ENCODE results near the gene BCR. TPM values are rescaled to one million over a fixed set of nuclear protein-coding genes. Genes with fewer than 3 reads are reported as not detected.

Gene BCR
- 48.0 TPM for total RNA-seq

GRCh38 chr22:23180301-23180892 lies at the start of gene BCR:
Gene BCR, plus strand, starts transcription at chr22:23180509. Its CDS starts 452 bp downstream, at chr22:23180961.

GRCh38 chr22:23144932-23145877 lies 35.1 kb upstream of the BCR start, which contains the start of gene RAB36:
Gene RAB36, plus strand, starts transcription at chr22:23145477. Its CDS starts 1,140 bp downstream, at chr22:23146617.

Small RNAs within 50 kb of the gene (small RNA-seq; reads per million reads assigned to genes)
- not detected for gene BCRP8
- gene RF00017: not detected
- not detected for gene RF00066
- not detected for gene RN7SL263P

Other genes with a start within 250 kb of the BCR start
- gene GNAZ, start 110.0 kb upstream of the BCR start, total RNA-seq: 120 TPM
- 6.9 TPM for gene RSPH14, start 38.5 kb upstream of the BCR start, total RNA-seq
- 7.4 TPM for gene RAB36, start 35.0 kb upstream of the BCR start, total RNA-seq